ENCODE measurements around the gene CD47.

DNA sequence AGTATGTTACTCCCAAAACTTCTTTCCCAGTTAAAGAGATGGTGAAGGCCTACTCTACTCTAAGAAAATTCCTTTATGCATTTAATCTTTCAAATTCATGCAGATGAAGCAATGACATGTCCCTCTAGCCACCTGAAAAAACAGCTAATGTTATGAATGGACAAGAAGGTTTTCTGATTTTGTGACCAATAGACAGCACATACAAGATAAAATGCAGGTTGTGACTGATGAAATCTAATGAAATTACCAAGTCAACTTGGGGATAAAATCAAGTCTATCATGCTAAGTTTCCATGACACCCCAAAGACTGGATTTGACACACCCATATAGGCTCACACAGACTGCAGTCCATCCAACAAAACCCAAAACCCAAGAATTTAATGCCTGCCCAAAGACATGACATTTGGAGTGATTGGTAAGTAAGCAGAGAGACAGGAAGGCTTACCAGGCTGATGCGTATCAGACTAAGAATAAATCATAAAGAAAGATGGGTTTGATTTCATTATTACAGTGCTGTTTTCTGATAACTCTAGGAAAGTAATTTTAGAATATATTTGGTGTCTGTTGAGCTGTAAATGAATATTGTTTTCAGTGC is 26.4 kb downstream of the CD47 start:
- TF ChIP-seq, protein P1, sequence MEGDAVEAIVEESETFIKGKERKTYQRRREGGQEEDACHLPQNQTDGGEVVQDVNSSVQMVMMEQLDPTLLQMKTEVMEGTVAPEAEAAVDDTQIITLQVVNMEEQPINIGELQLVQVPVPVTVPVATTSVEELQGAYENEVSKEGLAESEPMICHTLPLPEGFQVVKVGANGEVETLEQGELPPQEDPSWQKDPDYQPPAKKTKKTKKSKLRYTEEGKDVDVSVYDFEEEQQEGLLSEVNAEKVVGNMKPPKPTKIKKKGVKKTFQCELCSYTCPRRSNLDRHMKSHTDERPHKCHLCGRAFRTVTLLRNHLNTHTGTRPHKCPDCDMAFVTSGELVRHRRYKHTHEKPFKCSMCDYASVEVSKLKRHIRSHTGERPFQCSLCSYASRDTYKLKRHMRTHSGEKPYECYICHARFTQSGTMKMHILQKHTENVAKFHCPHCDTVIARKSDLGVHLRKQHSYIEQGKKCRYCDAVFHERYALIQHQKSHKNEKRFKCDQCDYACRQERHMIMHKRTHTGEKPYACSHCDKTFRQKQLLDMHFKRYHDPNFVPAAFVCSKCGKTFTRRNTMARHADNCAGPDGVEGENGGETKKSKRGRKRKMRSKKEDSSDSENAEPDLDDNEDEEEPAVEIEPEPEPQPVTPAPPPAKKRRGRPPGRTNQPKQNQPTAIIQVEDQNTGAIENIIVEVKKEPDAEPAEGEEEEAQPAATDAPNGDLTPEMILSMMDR (conservative IDR thresholded peaks at IDR 0.05; ENCODE audit: low read depth, low read length): no peak
- TF ChIP-seq MXI1 (IDR thresholded peaks at IDR 0.05; ENCODE audit: borderline replicate concordance, low read depth, low read length) (no peak), POLR2A (IDR thresholded peaks at IDR 0.05; ENCODE audit: low read depth, low read length) (no peak), RAD21 (IDR thresholded peaks at IDR 0.05; ENCODE audit: low read length) (no peak), SMC3 (IDR thresholded peaks at IDR 0.05; ENCODE audit: low read depth, low read length) (no peak), BHLHE40 (IDR thresholded peaks at IDR 0.05; ENCODE audit: low read depth, low read length) (no peak), RCOR1 (IDR thresholded peaks at IDR 0.05; ENCODE audit: insufficient replicate concordance, low read length) (no peak), USF2 (IDR thresholded peaks at IDR 0.05; ENCODE audit: low read depth, low read length) (no peak), MAFK (IDR thresholded peaks at IDR 0.05; ENCODE audit: low read depth, low read length) (no peak), CEBPB (IDR thresholded peaks at IDR 0.05; ENCODE audit: low read depth, low read length) (no peak), MAZ (IDR thresholded peaks at IDR 0.05; ENCODE audit: borderline replicate concordance, low read depth, low read length) (no peak), CHD1 (IDR thresholded peaks at IDR 0.05; ENCODE audit: low read depth, low read length) (no peak), ELK1 (IDR thresholded peaks at IDR 0.05; ENCODE audit: borderline replicate concordance, low read depth, low read length) (no peak), NFE2L2 (IDR thresholded peaks at IDR 0.05; ENCODE audit: low read depth, low read length) (no peak)

Data from IMR-90 (cell line).